ENCODE results near the gene IPO9. TPM values are rescaled to one million over a fixed set of nuclear protein-coding genes. Genes with fewer than 3 reads are reported as not detected.

IPO9 gene
- polyA plus RNA-seq, 1 donor (not counting 4 experiments of a cell fraction or from before 2014, with no cell fraction given), result 38.9 TPM

GRCh38 chr1:201790261-201790660 lies 38.7 kb upstream of the IPO9 start:
- H3K27ac ChIP-seq (ENCODE audit: control insufficient read depth, insufficient read depth, low read length), result peak overlapping the region; percentile 21
- H4K20me1 ChIP-seq (ENCODE audit: control insufficient read depth, extremely low read depth, insufficient read depth, low read length), result no peaks in the 10 kb centered on the region
- no peak overlapping the region for H3K9ac ChIP-seq (ENCODE audit: control insufficient read depth, extremely low read depth, insufficient read depth, low read length)
- TF ChIP-seq EZH2 (IDR thresholded peaks at IDR 0.05; ENCODE audit: low read length) (no peak), CTCF (optimal IDR thresholded peaks at IDR 0.05 in 1 of 3, IDR thresholded peaks at IDR 0.05 in 1 of 3, conservative IDR thresholded peaks at IDR 0.05 in 1 of 3; ENCODE audit: extremely low read depth in 1 of 3, insufficient read depth in 2 of 3, low read length in 3 of 3) (no peak)
- H3K4me3 ChIP-seq (ENCODE audit: control insufficient read depth in 2 of 3, extremely low read depth in 1 of 3, insufficient read depth in 2 of 3, low read depth in 1 of 3, low read length in 3 of 3), result no peak overlapping the region
- no peak for DNase-seq (ENCODE audit: low read depth, low spot score)
- no peak overlapping the region for H2AFZ ChIP-seq (ENCODE audit: control insufficient read depth, low read length)
- peaks cover 42 to 71% of the 10 kb centered on the region in 2 experiments for H3K36me3 ChIP-seq (ENCODE audit: control insufficient read depth in 2 of 2, extremely low read depth in 1 of 2, insufficient read depth in 2 of 2, low read length in 2 of 2)
- H3K4me1 ChIP-seq (ENCODE audit: control insufficient read depth, extremely low read depth, insufficient read depth, low read length), result peaks cover 43% of the 10 kb centered on the region
- FAIRE-seq, result peak; percentile 72
- dilution Hi-C loops (cut with MboI; ENCODE audit: extremely low pct_ligation_motif_present, low sequenced_read_pairs), result loop anchor here (25.0 kb wide), 1 partner anchor 228 kb away; no protein-coding TSS in a partner anchor
- H3K79me2 ChIP-seq (ENCODE audit: control insufficient read depth, insufficient read depth, low read length), result no peaks in the 10 kb centered on the region
- H3K9me1 ChIP-seq (ENCODE audit: control insufficient read depth, extremely low read depth, insufficient read depth, low read length), result no peaks in the 10 kb centered on the region
- no peak overlapping the region for H3K4me2 ChIP-seq (ENCODE audit: control insufficient read depth, extremely low read depth, insufficient read depth, low read depth, low read length)
- H3K9me3 ChIP-seq (ENCODE audit: control insufficient read depth, low read depth, low read length), result no peaks in the 10 kb centered on the region
- no peaks in the 10 kb centered on the region for H3K27me3 ChIP-seq (ENCODE audit: control insufficient read depth, extremely low read depth, insufficient read depth, low read length)

- H3K27me3 ChIP-seq (ENCODE audit: control insufficient read depth, extremely low read depth, insufficient read depth, low read length), result no peaks in the 10 kb centered on the region
- no peak overlapping the region for H3K27ac ChIP-seq (ENCODE audit: control insufficient read depth, insufficient read depth, low read length)
- no peak overlapping the region for H2AFZ ChIP-seq (ENCODE audit: control insufficient read depth, low read length)
- H3K9me3 ChIP-seq (ENCODE audit: control insufficient read depth, low read depth, low read length), result no peaks in the 10 kb centered on the region
- TF ChIP-seq CTCF (optimal IDR thresholded peaks at IDR 0.05 in 1 of 3, IDR thresholded peaks at IDR 0.05 in 1 of 3, conservative IDR thresholded peaks at IDR 0.05 in 1 of 3; ENCODE audit: extremely low read depth in 1 of 3, insufficient read depth in 2 of 3, low read length in 3 of 3) (no peak), EZH2 (IDR thresholded peaks at IDR 0.05; ENCODE audit: low read length) (no peak)
- dilution Hi-C loops (cut with MboI; ENCODE audit: extremely low pct_ligation_motif_present, low sequenced_read_pairs), result loop anchor here (25.0 kb wide), 1 partner anchor 229 kb away; no protein-coding TSS in a partner anchor
- H3K79me2 ChIP-seq (ENCODE audit: control insufficient read depth, insufficient read depth, low read length), result no peaks in the 10 kb centered on the region
- H3K36me3 ChIP-seq (ENCODE audit: control insufficient read depth in 2 of 2, extremely low read depth in 1 of 2, insufficient read depth in 2 of 2, low read length in 2 of 2), result peaks cover 46 to 71% of the 10 kb centered on the region in 2 experiments
- FAIRE-seq (no peak), DNase-seq (ENCODE audit: low read depth, low spot score) (no peak)
- H3K4me3 ChIP-seq (ENCODE audit: control insufficient read depth in 2 of 3, extremely low read depth in 1 of 3, insufficient read depth in 2 of 3, low read depth in 1 of 3, low read length in 3 of 3), result no peak overlapping the region
- H3K4me1 ChIP-seq (ENCODE audit: control insufficient read depth, extremely low read depth, insufficient read depth, low read length), result peaks cover 34% of the 10 kb centered on the region
- no peak overlapping the region for H3K9ac ChIP-seq (ENCODE audit: control insufficient read depth, extremely low read depth, insufficient read depth, low read length)
- no peak overlapping the region for H3K4me2 ChIP-seq (ENCODE audit: control insufficient read depth, extremely low read depth, insufficient read depth, low read depth, low read length)
- H3K9me1 ChIP-seq (ENCODE audit: control insufficient read depth, extremely low read depth, insufficient read depth, low read length), result no peaks in the 10 kb centered on the region
- H4K20me1 ChIP-seq (ENCODE audit: control insufficient read depth, extremely low read depth, insufficient read depth, low read length), result no peaks in the 10 kb centered on the region
Observed at GRCh38 chr1:201791051-201791778, 37.7 kb upstream of the IPO9 start.
